ENCODE measurements around the gene AKAP8. TPM values are rescaled to one million over a fixed set of nuclear protein-coding genes. Genes with fewer than 3 reads are reported as not detected.

AKAP8 gene
- total RNA-seq, 1 experiment from 2014 or later, result 50.8 TPM

DNA sequence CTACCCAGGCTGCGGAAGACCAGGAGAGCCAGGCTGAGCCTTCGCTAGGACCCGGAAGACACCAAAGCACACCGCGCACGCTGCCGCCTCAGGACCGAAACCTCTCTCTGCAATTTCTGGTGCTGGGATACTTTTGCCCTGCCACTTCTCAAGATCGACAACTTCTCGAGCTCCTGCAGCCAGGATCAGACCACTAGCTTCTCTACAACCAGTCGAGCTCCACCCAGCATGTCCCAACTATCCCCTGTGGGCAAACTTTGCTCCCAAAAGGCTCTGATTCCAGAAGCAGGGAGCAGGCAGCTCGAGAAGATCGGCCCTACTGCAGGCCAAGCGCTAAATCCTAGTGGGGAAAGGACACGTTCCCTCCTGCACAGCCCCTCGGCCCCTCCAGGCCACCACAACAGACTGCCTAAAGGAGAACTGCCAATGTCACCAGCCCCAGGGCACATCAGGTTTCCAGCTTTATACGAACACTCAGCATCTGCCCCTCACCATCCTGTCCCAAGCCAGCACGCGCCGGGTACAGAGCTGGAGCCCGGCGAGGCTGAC, 979 bp downstream of the AKAP8 start:
- Histone ChIP-seq H3K4me3 (ENCODE audit: low read depth in 2 of 2, low read length in 2 of 2) (peak overlapping the region; percentile 83 to 96), H3K36me3 (ENCODE audit: control insufficient read depth, insufficient read depth, low read length) (no peaks in the 10 kb centered on the region; the same call in 1 of the 2 replicates), H3K27ac (ENCODE audit: low read length) (peak overlapping the region; percentile 94), H3K4me1 (ENCODE audit: control insufficient read depth, insufficient read depth, low read length) (peaks cover 19% of the 10 kb centered on the region), H3K9me3 (ENCODE audit: control insufficient read depth, insufficient read depth, low read depth, low read length) (no peaks in the 10 kb centered on the region), H3K27me3 (ENCODE audit: control insufficient read depth, insufficient read depth, low read length) (no peaks in the 10 kb centered on the region)
- DNase-seq (ENCODE audit: low read depth, low spot score) (no peak), ATAC-seq (no peak)
- ChIA-PET POLR2A (interaction anchor here (0.6 kb wide), 1 partner anchor 702 kb away, joined by 7 read pairs; no protein-coding TSS in a partner anchor), CTCF (interaction anchor here (0.6 to 0.8 kb wide), 2 partner anchors 172 to 178 kb away, joined by 3 read pairs; no protein-coding TSS in a partner anchor)
- no TSS peak for BruUV-seq (replicated peaks)
- TF ChIP-seq SIN3A (IDR thresholded peaks at IDR 0.05; ENCODE audit: borderline replicate concordance, insufficient read depth, low read depth, low read length) (no peak), POLR2AphosphoS5 (IDR thresholded peaks at IDR 0.05; ENCODE audit: low read depth, low read length) (no peak)
- intact Hi-C loops (cut with micrococcal nuclease; ENCODE audit: unreplicated experiment) (no loop called here), in situ Hi-C loops (cut with HindIII; ENCODE audit: low pct_unique_long_range_greater_than_20kb, low sequenced_read_pairs) (no loop called here)

DNA sequence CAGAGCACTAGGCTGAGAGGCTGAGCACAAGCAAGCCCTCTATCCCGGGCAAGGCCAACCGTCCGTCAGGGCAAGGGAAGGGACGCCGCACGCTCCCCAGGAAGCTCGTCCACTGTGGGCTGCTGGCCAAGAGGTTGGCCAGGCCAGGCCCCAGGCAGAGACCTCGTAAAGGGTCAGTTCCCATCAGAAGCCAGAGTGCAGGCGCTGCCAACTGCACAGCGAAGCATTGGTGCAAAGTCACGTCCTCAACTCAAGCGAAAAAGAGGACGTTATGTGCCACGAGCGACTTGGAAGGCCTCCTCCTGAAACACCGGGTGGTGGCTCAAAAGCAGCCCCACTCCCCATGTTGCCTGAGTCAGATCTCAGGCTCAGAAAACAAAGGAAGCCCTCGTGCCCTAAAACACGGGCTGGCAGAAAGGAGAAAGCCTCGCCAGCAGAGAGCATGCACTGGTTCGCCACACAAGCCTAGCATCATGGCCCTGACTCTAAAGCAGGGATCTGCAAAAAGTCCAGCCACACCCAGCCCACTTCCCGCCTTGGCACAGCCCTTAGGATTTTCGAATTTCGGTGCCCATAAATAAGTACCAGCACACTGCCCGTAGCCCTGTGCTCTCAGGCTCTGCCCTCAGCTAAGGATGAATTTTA, 4.7 kb downstream of the AKAP8 start:
- intact Hi-C loops (cut with micrococcal nuclease; ENCODE audit: unreplicated experiment) (no loop called here), in situ Hi-C loops (cut with HindIII; ENCODE audit: low pct_unique_long_range_greater_than_20kb, low sequenced_read_pairs) (no loop called here)
- ATAC-seq (no peak), DNase-seq (ENCODE audit: low read depth, low spot score) (no peak)
- Histone ChIP-seq H3K27me3 (ENCODE audit: control insufficient read depth, insufficient read depth, low read length) (no peaks in the 10 kb centered on the region), H3K27ac (ENCODE audit: low read length) (no peak overlapping the region), H3K36me3 (ENCODE audit: control insufficient read depth, insufficient read depth, low read length) (no peaks in the 10 kb centered on the region; the same call in 1 of the 2 replicates), H3K9me3 (ENCODE audit: control insufficient read depth, insufficient read depth, low read depth, low read length) (no peaks in the 10 kb centered on the region), H3K4me1 (ENCODE audit: control insufficient read depth, insufficient read depth, low read length) (peaks cover 7% of the 10 kb centered on the region; the same call in 1 of the 2 replicates), H3K4me3 (ENCODE audit: low read depth in 2 of 2, low read length in 2 of 2) (no peak overlapping the region)
- TF ChIP-seq POLR2AphosphoS5 (IDR thresholded peaks at IDR 0.05; ENCODE audit: low read depth, low read length), result no peak
- TF ChIP-seq CTCF (IDR thresholded peaks at IDR 0.05), result no peak
- TF ChIP-seq REST (IDR thresholded peaks at IDR 0.05; ENCODE audit: insufficient read depth in 1 of 2, low read depth in 2 of 2, low read length in 1 of 2), result no peak
- TF ChIP-seq SIN3A (IDR thresholded peaks at IDR 0.05; ENCODE audit: borderline replicate concordance, insufficient read depth, low read depth, low read length), result no peak
- TF ChIP-seq TCF7L2 (IDR thresholded peaks at IDR 0.05; ENCODE audit: low read depth, low read length), result no peak
- POLR2A ChIA-PET, result no interaction called here
- CTCF ChIA-PET, result interaction anchor here (0.5 kb wide), 1 partner anchor 180 kb away, joined by 3 read pairs; no protein-coding TSS in a partner anchor
- TSS peak; percentile 11 for BruUV-seq (replicated peaks)
